ENCODE results near the gene SPATA46.

DNA sequence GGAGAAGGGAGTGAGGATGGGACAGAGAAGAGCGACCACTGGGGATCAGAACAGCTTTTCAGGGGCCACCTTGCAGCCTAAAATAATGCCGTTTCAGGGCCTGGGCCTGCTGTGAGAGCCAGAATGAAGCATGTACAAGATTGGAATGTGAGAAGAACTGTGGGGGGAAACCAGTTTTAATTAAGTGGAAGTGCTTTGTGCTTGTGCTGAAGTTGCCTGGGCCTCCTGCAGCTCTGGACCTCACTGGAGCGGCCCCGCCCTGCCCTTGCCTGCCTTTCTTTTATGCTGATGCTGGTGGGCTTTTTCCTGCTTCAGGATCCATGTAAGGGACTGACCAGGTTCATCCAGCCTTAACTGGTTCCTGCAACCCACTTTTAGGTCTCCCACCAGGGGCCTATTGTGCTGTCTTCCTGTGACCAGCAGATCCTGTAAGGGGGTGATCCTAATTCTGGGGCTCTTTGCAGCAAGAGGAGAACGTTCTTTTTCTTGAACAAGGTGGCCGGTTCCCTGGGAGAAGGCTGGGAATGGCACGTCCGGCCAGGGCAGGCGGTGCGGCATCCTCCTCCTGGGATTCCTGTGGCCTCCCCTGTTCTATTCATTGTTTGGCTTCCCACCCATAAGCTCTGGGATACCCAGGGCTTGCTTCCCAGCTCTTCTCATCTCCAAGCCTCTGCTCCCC is 8.1 kb upstream of the SPATA46 start:
- TF ChIP-seq POLR2AphosphoS5 (IDR thresholded peaks at IDR 0.05) (no peak), POLR2A (IDR thresholded peaks at IDR 0.05) (no peak)
- TF ChIP-seq, protein P1, sequence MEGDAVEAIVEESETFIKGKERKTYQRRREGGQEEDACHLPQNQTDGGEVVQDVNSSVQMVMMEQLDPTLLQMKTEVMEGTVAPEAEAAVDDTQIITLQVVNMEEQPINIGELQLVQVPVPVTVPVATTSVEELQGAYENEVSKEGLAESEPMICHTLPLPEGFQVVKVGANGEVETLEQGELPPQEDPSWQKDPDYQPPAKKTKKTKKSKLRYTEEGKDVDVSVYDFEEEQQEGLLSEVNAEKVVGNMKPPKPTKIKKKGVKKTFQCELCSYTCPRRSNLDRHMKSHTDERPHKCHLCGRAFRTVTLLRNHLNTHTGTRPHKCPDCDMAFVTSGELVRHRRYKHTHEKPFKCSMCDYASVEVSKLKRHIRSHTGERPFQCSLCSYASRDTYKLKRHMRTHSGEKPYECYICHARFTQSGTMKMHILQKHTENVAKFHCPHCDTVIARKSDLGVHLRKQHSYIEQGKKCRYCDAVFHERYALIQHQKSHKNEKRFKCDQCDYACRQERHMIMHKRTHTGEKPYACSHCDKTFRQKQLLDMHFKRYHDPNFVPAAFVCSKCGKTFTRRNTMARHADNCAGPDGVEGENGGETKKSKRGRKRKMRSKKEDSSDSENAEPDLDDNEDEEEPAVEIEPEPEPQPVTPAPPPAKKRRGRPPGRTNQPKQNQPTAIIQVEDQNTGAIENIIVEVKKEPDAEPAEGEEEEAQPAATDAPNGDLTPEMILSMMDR (IDR thresholded peaks at IDR 0.05) = no peak

Data from breast epithelium (tissue), 3 donors.